ENCODE results near the gene CBLN3.

The CBLN3 gene

DNA sequence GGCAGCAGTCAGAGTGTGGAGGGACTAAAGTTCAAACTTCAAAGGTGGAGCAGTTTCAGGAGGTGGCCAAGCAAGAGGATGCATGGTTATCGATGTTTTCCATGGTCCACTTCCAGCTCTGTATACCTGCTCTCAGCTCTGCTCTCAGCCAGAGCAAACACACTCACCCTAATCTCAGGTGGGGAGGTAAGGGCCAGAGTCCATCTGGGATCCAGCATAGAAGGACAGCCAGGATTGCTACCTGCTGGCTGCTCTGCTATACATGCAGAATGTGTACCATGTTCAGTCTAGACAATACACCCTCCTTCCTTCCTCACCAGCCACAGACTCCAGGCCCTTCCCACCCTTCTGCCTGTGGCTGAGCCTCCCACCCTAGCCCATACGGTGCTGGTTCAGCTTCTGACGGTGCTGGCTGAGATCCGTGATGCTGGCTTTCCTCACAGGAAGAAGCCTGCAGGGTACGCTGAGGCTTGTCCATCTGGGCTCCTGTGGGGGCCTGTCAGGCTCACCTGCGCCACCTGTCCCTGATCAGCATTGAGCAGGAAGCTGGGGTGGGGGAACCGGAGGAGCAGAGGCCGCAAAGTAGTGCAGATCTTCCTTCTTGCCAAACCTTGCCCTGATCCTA, 2.4 kb downstream of the CBLN3 start:
- in situ Hi-C loops (cut with HindIII; ENCODE audit: low sequenced_read_pairs): no loop called here

DNA sequence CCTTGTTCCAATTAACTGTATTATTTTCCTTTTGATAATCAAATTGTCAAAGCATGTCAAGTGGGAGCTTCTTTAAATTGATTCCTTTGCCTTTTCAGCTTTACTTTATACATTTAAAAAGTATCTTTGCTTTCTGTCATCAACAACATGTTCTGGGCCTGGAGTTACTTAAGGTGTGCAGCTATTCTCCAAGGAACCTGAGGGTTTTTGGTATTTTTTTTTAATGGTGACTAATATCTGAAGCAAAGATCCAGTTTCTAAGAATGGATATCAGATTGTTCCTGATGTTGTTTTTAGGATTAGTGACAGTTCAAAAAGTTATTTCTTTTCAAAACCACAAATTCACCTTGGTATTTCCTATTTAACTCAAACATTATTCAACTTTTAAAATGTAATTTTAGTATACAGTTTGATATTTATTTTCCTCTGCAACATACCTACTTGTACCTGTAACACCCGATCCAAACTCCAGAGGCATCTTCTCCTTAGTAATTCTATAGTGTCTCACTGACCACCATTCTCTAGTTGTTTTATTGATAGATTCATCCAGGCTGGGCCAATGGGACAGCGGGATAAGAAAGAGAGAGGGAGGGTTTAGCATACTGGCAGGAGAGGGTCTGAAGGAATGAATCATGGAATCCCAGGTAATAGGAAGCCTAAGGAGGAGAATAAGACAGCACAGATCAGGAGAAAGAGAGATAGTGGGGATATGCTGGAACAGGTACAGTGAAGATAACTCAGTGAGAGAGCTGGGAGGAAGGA, 3.1 kb downstream of the CBLN3 start:
- in situ Hi-C loops (cut with HindIII; ENCODE audit: low sequenced_read_pairs): no loop called here

GRCh38 chr14:24425704-24426103, 3.8 kb downstream of the CBLN3 start:
- in situ Hi-C loops (cut with HindIII; ENCODE audit: low sequenced_read_pairs): no loop called here

GRCh38 chr14:24422694-24423601, 6.5 kb downstream of the CBLN3 start:
- in situ Hi-C loops (cut with HindIII; ENCODE audit: low sequenced_read_pairs): no loop called here

DNA sequence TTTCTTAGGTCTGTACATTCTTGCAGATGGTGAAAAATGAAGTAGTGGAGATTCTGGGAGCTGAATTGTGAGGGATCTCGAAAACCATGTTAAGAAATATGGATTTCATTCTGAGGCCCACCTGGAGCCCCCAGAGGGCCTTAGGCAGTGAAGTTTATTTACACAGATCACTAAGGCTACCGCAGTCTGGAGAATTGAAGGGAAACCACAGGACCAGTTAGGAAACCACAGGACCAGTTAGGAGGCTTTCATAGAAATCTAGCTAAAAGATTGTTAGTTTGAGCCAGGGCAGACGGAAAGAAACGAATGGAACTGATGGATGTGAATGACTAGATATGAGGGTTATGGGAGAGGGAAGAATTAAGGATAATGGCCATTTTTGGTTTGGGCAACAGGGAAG, 7.2 kb downstream of the CBLN3 start:
- in situ Hi-C loops (cut with HindIII; ENCODE audit: low sequenced_read_pairs): no loop called here

- in situ Hi-C loops (cut with HindIII; ENCODE audit: low sequenced_read_pairs): no loop called here
These were observed 11.0 kb downstream of the CBLN3 start for GRCh38 chr14:24418492-24418873.

DNA sequence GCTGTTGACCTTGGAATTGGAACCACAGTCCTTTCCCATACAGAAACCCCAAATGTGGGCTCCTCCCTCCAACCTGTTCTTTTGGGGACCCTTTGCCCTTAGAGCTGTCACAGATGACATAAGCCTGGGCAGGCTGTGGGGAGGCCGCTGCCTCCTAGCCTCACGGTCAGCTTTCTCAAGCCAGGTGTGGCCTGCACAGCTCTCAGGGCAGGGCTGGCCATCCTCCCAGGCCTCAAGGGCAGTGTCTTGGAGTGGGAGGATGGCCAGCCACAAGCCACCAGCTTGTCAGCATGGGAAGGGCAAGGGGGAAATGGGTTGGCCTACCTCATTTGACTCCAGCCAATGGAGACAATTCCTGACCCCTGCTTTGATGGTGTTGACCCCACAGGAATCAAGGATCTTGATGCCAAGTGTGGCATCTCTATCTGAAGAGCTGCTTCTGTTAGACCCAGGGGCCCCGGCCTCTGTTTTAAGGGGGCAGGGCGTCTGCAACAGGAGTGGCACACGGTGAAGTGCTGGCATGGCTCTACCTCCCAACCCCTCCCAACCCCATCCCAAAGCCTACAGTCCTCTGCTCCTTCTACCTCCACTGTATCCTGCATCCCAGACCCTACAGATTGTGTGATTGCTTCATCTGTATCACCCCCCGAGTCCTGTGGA, 11.5 kb downstream of the CBLN3 start:
- in situ Hi-C loops (cut with HindIII; ENCODE audit: low sequenced_read_pairs): no loop called here

DNA sequence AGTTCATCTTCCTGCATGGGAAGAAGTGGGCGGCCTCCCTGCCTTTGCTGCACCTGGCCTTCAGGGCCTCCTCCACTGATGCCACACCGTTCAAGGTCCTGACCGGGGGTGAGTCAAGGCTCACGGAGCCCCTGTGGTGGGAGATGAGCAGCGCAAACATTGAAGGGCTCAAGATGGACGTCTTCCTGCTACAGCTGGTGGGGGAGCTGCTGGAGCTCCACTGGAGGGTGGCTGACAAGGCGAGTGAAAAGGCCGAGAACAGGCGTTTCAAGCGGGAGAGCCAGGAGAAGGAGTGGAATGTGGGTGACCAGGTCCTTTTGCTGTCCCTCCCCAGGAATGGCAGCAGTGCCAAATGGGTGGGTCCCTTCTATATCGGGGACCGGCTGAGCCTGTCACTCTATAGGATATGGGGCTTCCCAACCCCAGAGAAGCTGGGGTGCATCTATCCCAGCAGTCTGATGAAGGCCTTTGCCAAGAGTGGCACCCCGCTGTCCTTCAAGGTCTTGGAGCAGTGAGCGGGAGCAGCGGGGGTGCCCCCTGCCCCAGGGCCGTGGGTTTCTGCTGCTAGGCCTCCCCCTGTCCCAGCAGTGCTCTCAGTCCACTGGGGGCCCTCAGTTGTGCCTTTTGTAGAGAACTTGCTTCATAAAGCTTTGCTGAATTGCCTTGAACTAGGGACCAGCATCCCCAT, 12.4 kb downstream of the CBLN3 start:
- in situ Hi-C loops (cut with HindIII; ENCODE audit: low sequenced_read_pairs): no loop called here

- in situ Hi-C loops (cut with HindIII; ENCODE audit: low sequenced_read_pairs): no loop called here
These were observed 13.1 kb downstream of the CBLN3 start for GRCh38 chr14:24416254-24416931.

DNA sequence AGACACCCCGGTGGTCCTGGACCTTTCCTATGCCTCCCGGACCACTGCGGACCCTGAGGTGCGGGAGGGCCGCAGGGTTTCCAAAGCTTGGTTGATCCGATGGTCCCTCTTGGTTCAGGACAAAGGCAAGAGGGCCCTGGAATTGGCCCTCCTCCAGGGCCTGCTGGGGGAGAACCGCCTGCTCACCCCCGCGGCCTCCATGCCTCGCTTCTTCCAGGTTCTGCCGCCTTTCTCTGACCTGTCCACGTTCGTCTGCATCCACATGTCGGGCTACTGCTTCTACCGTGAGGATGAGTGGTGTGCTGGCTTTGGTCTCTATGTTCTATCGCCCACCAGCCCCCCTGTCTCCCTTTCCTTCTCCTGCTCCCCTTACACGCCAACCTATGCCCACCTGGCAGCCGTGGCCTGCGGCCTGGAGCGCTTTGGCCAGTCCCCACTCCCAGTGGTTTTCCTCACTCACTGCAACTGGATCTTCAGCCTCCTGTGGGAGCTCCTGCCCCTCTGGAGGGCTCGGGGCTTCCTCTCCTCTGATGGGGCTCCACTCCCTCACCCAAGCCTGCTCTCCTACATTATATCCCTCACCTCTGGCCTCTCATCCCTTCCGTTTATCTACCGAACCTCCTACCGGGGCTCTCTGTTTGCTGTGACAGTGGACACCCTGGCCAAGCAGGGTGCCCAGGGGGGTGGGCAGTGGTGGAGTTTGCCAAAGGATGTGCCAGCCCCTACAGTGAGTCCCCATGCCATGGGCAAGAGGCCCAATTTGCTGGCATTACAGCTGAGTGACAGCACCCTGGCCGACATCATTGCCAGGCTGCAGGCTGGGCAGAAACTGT, 13.8 kb downstream of the CBLN3 start:
- in situ Hi-C loops (cut with HindIII; ENCODE audit: low sequenced_read_pairs): no loop called here

DNA sequence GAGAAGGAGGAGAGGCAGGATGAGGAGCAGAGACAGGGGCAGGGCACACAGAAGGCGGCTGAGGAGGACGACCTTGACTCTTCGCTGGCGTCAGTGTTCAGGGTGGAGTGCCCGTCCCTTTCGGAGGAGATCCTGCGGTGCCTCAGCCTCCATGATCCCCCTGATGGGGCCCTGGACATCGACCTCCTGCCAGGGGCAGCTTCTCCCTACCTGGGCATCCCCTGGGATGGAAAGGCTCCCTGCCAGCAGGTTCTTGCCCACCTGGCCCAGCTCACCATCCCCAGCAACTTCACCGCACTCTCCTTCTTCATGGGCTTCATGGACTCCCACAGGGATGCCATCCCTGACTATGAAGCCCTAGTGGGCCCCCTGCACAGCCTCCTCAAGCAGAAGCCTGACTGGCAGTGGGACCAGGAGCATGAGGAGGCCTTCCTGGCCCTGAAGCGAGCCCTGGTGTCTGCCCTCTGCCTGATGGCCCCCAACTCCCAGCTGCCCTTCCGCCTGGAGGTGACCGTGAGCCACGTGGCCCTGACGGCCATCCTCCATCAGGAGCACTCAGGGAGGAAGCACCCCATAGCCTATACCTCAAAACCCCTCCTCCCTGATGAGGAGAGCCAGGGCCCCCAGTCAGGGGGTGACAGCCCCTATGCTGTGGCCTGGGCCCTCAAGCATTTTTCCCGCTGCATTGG, 14.6 kb downstream of the CBLN3 start:
- in situ Hi-C loops (cut with HindIII; ENCODE audit: low sequenced_read_pairs): no loop called here

DNA sequence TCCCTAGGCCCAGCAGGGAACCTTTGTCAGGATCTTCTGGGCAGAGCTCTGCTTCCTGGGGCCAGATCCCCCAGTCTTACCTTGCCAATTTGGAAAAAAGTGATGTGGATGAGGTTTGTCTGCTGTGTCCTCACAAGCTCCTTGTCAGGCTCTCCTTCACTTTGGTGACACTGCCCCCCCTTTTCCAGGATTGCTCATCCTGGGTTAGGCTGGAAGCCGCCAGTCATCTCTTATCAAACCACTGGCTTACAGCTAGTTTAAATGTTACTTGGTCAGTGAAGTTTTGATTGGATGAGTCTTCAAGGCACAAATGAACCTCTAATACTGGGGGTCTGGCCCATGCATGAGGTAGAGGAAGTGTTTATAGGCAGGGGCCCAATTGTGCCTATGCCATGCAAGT, 15.4 kb downstream of the CBLN3 start:
- in situ Hi-C loops (cut with HindIII; ENCODE audit: low sequenced_read_pairs): no loop called here

- in situ Hi-C loops (cut with HindIII; ENCODE audit: low sequenced_read_pairs): no loop called here
These were observed 17.8 kb downstream of the CBLN3 start for GRCh38 chr14:24411443-24412389.

GRCh38 chr14:24409956-24410355, 19.5 kb downstream of the CBLN3 start:
- in situ Hi-C loops (cut with HindIII; ENCODE audit: low sequenced_read_pairs): no loop called here

DNA sequence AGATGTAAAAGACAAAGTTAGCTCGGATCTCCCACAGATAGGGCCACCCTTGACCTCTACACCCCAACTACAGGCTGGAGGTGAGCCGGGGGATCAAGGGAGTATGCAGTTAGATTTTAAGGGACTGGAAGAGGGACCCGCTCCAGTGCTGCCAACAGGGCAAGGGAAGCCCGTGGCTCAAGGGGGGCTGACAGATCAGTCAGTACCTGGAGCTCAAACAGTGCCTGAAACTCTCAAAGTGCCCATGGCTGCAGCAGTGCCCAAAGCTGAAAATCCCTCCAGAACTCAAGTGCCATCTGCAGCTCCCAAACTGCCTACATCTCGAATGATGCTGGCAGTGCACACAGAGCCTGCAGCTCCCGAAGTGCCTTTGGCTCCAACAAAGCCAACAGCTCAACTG, 20.3 kb downstream of the CBLN3 start:
- in situ Hi-C loops (cut with HindIII; ENCODE audit: low sequenced_read_pairs): no loop called here

DNA sequence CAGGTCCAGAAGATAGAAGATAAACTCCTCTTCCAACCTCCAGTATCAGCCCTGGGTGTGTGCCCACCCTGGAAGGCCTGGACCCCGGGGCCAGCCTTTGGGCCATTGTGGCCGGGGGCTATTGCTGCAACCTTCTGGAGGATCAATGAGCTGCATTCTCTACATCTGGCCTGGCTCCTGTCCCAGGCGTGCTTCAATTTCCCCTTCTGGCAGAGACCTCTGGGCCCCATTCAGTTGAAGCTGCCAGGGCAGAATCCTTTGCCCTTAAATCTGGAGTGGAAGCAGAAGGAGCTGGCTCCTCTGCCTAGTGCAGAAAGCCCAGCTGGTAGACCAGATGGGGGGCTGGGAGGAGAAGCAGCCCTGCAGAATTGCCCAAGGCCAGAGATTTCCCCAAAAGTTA, 20.7 kb downstream of the CBLN3 start:
- in situ Hi-C loops (cut with HindIII; ENCODE audit: low sequenced_read_pairs): no loop called here

DNA sequence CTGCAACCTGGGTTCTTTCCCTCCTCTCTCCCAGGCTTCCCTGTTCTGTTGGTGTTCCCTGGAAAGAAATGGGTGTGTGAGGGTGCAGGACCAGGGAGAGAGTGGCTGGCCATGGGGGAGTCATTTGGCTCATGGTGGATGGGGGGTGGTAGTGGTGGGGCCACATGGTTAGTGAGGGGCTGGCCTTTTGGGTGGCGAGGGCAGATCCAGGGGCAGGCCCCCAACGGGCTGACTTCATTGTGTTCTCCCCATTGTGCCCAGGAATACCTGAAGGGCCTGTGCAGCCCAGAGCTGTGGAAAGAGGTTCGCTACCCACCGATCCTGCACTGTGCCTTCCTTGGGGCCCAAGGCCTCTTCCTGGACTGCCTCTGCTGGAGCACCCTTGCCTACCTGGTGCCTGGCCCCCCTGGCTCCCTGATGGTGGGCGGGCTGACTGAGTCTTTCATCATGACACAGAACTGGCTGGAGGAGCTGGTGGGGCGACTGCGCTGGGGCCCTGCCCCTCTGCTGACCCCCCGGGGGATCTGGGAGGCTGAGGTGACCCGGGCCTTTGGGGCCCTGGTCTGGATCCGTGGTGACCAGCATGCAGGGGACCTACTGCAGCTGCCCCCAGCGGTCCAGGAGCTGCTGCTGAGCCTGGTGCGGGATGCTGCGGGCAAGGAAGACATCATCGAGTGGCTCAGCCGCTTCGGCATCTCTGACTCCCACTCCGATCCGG, 21.7 kb downstream of the CBLN3 start:
- in situ Hi-C loops (cut with HindIII; ENCODE audit: low sequenced_read_pairs): no loop called here
